HepG2 (cell line): ENCODE results near the gene MRPS35. TPM values are rescaled to one million over a fixed set of nuclear protein-coding genes. Genes with fewer than 3 reads are reported as not detected.

Experiments used
- CCDC6 ChIP-seq: sonication (generic); formaldehyde crosslinking; IDR thresholded peaks from 2 replicates; pipeline ENCODE4 v1.8.1; 2022; ENCODE audit warnings: mild to moderate bottlenecking, missing genetic modification reagents, moderate library complexity
- DNMT1 ChIP-seq: sonication (generic); formaldehyde crosslinking; IDR thresholded peaks from 2 replicates; pipeline ENCODE4 v1.5.1; 2020; ENCODE audit warnings: mild to moderate bottlenecking, missing genetic modification reagents
- ELF4 ChIP-seq: sonication (generic); formaldehyde crosslinking; IDR thresholded peaks from 2 replicates; pipeline ENCODE4 v1.5.0; 2020; ENCODE audit warnings: missing genetic modification reagents, mild to moderate bottlenecking, moderate library complexity, borderline replicate concordance
- ETV6 ChIP-seq: sonication (generic); formaldehyde crosslinking; conservative IDR thresholded peaks from 2 replicates; pipeline ENCODE4 v1.4.0; 2020; ENCODE audit warnings: missing genetic modification reagents
- GZF1 ChIP-seq: sonication (generic); formaldehyde crosslinking; IDR thresholded peaks from 2 replicates; pipeline ENCODE4 v1.5.1; 2020; ENCODE audit warnings: mild to moderate bottlenecking, missing genetic modification reagents
- HMG20B ChIP-seq: conservative IDR thresholded peaks from 2 replicates; pipeline ENCODE4 v1.6.1; 2016; ENCODE audit warnings: missing genetic modification reagents, missing compliant biosample characterization
- IRF2 ChIP-seq: IDR thresholded peaks from 2 replicates; pipeline ENCODE4 v1.6.1; 2018; ENCODE audit warnings: missing genetic modification reagents, missing compliant biosample characterization
- IRX3 ChIP-seq: sonication (generic); formaldehyde crosslinking; IDR thresholded peaks from 2 replicates; pipeline ENCODE4 v1.8.1; 2023; ENCODE audit warnings: mild to moderate bottlenecking, low read depth, missing genetic modification reagents, borderline replicate concordance
- MTA3 ChIP-seq: sonication (generic); formaldehyde crosslinking; IDR thresholded peaks from 2 replicates; pipeline ENCODE4 v1.4.0; 2020; ENCODE audit warnings: missing genetic modification reagents
- NFE2L1 ChIP-seq: sonication (generic); formaldehyde crosslinking; IDR thresholded peaks from 2 replicates; pipeline ENCODE4 v1.4.0; 2020; ENCODE audit warnings: missing genetic modification reagents, mild to moderate bottlenecking, borderline replicate concordance
- POGZ ChIP-seq: sonication (generic); formaldehyde crosslinking; IDR thresholded peaks from 2 replicates; pipeline ENCODE4 v1.4.0; 2020; ENCODE audit warnings: mild to moderate bottlenecking, missing genetic modification reagents
- POLR2AphosphoS2 ChIP-seq: IDR thresholded peaks from 2 replicates; pipeline ENCODE4 v1.6.1; 2011; ENCODE audit warnings: low read depth, low read length, improper control_type of control experiment
- RERE ChIP-seq: IDR thresholded peaks from 2 replicates; pipeline ENCODE4 v1.6.1; 2016; ENCODE audit warnings: low read depth, missing genetic modification reagents, missing compliant biosample characterization
- SNRNP70 ChIP-seq: fragments of 200-400 bp; formaldehyde crosslinking; IDR thresholded peaks from 2 replicates; pipeline ENCODE4 v1.6.1; 2017; ENCODE audit warnings: mild to moderate bottlenecking, low read depth, low read length, moderate library complexity
- ZNF205 ChIP-seq: IDR thresholded peaks from 2 replicates; pipeline ENCODE4 v1.6.1; 2018; ENCODE audit warnings: missing biosample characterization, missing genetic modification reagents
- ZNF263 ChIP-seq: sonication (generic); formaldehyde crosslinking; IDR thresholded peaks from 2 replicates; pipeline ENCODE4 v1.4.0; 2020; ENCODE audit warnings: missing genetic modification reagents
- ZNF275 ChIP-seq: sonication (generic); formaldehyde crosslinking; IDR thresholded peaks from 2 replicates; pipeline ENCODE4 v1.8.0; 2022; ENCODE audit warnings: missing genetic modification reagents, mild to moderate bottlenecking, inconsistent platforms, borderline replicate concordance
- polyA plus RNA-seq, 8 experiments: library from polyadenylated mRNA; depleted of rRNA in 3 of 8; stranded (reverse) in 7 of 8; unstranded in 1 of 8; fragments of >200 nt; fragmentation: Illumina TruSeq in 4 of 8; extraction: Trizol in 4 of 8; gene quantifications; 2 replicates each; pipeline versions ENCODE4 v1.2.1 to v1.2.3, GENCODE V29; 2011 to 2016; ENCODE audit warnings: low read depth in 4 of 8, missing spikeins in 1 of 8, mixed read lengths in 1 of 8; ENCODE audit not compliant: insufficient read depth in 1 of 8
- total RNA-seq, 5 experiments: library from RNA; depleted of rRNA; stranded (reverse); fragments of >200 nt; fragmentation: Illumina TruSeq; extraction: Trizol; gene quantifications; 2 replicates each; pipeline ENCODE4 v1.2.3, GENCODE V29; 2016; ENCODE audit warnings: low read depth in 1 of 5
- TF ChIP-seq, protein P1 (sequence below): sonication (generic); formaldehyde crosslinking; IDR thresholded peaks from 2 replicates; pipeline ENCODE4 v1.9.0; 2021; ENCODE audit warnings: missing genetic modification reagents, borderline replicate concordance
- TF ChIP-seq, protein P2 (sequence below): IDR thresholded peaks from 2 replicates; pipeline ENCODE4 v1.6.1; 2016; ENCODE audit warnings: missing biosample characterization, missing genetic modification reagents, low read depth

MRPS35 gene
- total and polyA plus RNA-seq, 2 of the 13 experiments (the other 11 are each of a cell fraction or from before 2014, with no cell fraction given), result 63.4 to 104 TPM

DNA sequence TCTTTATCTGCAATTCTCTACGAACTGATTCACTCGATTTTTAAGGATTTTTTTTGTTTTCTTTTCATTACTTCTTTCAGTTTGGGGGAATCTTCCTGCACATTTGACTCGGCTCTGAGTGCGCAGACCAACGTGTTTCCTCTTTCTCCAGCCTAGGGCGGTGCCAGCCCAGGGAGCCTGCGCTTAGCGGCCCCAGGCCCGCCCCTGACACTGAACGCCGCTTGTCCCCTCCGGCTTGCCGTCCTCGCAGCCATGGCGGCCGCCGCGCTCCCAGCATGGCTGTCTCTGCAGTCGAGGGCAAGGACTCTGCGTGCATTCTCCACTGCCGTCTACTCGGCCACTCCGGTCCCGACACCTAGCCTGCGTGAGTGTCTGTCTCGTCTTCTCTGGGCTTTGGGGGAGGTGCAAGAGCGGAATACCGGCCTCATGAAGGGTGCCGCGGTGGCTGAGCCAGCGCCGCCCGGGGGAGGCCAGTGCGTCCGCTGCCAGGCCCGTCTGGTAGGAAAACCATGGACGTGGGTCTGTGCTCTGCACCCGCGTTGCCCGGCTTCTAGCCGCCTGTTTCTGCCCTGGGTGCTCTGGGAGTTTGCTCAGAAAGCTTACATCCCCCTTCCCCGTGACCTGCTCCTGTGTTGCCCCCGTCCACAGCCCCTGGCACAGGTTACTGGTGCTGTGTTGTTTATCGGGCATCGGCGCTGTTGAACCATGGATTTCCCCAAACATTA is at the start of gene MRPS35 (continued):
- TF ChIP-seq ZNF263 (peak; percentile 47; the same call in 1 of the 2 replicates), ZNF205 (CRISPR knock-in tag) (peak; percentile 78; the same call in 1 of the 2 replicates), HMG20B (CRISPR knock-in tag) (no peak; the same call in 1 of the 2 replicates), IRF2 (CRISPR knock-in tag) (peak; percentile 90; the same call in 1 of the 2 replicates), GZF1 (CRISPR knock-in tag) (peak; percentile 72), ELF4 (CRISPR knock-in tag) (no peak), MTA3 (no peak), NFE2L1 (CRISPR knock-in tag) (no peak), ETV6 (CRISPR knock-in tag) (peak; percentile 80), IRX3 (CRISPR knock-in tag) (peak; percentile 30; the same call in 1 of the 2 replicates), SNRNP70 (no peak), DNMT1 (CRISPR knock-in tag) (no peak), CCDC6 (peak; percentile 61; the same call in 1 of the 2 replicates), ZNF275 (CRISPR knock-in tag) (peak; percentile 97), POLR2AphosphoS2 (no peak), POGZ (CRISPR knock-in tag) (peak; percentile 95), RERE (peak; percentile 67)
- TF ChIP-seq, protein P1, sequence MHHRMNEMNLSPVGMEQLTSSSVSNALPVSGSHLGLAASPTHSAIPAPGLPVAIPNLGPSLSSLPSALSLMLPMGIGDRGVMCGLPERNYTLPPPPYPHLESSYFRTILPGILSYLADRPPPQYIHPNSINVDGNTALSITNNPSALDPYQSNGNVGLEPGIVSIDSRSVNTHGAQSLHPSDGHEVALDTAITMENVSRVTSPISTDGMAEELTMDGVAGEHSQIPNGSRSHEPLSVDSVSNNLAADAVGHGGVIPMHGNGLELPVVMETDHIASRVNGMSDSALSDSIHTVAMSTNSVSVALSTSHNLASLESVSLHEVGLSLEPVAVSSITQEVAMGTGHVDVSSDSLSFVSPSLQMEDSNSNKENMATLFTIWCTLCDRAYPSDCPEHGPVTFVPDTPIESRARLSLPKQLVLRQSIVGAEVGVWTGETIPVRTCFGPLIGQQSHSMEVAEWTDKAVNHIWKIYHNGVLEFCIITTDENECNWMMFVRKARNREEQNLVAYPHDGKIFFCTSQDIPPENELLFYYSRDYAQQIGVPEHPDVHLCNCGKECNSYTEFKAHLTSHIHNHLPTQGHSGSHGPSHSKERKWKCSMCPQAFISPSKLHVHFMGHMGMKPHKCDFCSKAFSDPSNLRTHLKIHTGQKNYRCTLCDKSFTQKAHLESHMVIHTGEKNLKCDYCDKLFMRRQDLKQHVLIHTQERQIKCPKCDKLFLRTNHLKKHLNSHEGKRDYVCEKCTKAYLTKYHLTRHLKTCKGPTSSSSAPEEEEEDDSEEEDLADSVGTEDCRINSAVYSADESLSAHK (CRISPR knock-in tag), result no peak
- TF ChIP-seq, protein P2, sequence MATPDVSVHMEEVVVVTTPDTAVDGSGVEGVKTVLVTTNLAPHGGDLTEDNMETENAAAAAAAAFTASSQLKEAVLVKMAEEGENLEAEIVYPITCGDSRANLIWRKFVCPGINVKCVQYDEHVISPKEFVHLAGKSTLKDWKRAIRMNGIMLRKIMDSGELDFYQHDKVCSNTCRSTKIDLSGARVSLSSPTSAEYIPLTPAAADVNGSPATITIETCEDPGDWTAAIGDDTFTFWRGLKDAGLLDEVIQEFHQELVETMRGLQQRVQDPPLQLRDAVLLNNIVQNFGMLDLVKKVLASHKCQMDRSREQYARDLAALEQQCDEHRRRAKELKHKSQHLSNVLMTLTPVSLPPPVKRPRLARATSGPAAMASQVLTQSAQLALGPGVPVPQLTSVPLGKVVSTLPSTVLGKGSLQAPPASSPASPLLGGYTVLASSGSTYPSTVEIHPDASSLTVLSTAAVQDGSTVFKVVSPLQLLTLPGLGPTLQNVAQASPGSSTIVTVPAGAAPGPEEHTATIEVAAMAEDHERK (CRISPR knock-in tag), result peak; percentile 57
